HL-60/S4 treated with retinoic acid at 250 ng/mL for 4 days and 3 days (cell line): ENCODE results near the gene PGAM2.

Experiments
- in situ Hi-C: fragments of 300-500 bp; cut with MboI; formaldehyde crosslinking; loops from 2 replicates; pipeline ENCODE4 v1.7.0; 2022; ENCODE audit warnings: low sequenced_read_pairs

The PGAM2 gene

DNA sequence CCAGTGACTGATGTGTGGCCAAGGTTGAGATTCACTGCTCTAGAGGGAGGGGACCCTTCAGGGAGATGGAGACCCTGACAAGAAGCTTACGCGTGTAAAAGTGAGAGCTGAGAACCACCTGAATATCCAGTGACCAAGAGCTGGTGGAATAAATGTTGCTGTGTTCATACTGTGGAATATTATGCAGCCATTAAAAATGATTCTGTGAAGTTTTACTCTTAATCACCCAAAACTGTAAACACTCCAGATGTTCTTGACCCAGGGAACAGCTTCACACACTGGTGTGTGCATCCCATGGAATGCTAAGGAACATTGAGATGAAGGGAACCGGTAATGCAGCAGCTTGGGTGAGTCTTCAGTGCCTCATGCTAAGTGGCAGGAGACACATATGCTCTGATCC, 21.3 kb upstream of the PGAM2 start:
- in situ Hi-C loops, result no loop called here

DNA sequence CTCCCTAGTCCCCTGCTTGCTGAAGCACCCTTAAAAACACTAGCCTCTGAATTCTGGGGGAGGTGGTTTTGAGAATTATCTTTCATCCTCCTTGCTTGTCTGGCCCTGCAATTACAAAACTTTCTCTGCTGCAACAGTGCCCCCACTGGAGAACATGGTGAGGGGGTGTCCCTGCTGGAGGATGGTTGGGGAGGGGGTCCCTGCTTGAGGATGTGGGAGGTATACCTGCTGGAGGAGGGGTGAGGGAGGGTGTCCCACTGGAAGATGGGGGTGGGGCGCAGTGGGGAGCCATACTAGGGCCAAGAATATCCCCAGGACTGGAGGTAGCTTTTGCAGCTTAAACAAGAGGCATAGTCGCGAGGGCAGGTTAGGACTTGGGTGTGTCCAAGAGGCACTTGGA, 20.2 kb upstream of the PGAM2 start:
- in situ Hi-C loops, result no loop called here

DNA sequence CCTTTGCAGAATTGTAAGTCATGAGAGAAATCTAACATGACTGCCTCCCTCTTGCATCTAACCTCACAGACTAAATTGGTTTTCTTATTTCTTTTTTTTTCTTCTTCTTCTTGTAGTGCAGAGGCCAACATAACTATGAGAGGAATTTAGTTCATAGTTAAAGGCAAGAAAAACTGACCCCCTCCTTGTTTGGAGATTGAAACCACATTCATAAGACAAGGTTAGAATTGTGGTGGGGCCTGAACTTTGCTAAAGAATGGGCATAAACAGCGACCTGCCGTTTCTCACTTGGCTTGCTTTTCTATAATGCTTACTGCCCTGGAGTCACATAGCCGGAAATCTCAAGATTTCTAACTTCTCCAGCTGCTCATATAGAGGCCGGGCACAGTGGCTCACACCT, 19.3 kb upstream of the PGAM2 start:
- in situ Hi-C loops, result no loop called here

DNA sequence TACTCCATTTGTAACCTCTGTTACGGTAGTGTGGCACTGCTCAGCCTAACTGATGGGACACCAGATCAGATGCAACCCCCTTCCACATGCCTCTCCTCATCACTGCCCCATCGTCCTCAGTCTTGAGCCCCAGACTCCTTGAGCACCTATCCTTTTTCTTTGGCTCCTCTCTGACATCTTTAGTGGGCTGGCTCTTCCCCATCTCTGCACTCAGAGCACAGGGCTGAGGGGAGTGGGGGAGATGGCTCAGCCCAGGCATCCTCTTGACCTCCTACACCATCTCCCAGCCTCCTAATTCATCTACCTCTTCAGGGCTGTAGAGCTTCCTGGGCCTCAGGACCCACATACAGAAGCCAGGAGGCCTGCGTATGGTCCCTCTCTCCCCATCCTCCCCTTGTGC, 18.4 kb upstream of the PGAM2 start:
- in situ Hi-C loops, result no loop called here

DNA sequence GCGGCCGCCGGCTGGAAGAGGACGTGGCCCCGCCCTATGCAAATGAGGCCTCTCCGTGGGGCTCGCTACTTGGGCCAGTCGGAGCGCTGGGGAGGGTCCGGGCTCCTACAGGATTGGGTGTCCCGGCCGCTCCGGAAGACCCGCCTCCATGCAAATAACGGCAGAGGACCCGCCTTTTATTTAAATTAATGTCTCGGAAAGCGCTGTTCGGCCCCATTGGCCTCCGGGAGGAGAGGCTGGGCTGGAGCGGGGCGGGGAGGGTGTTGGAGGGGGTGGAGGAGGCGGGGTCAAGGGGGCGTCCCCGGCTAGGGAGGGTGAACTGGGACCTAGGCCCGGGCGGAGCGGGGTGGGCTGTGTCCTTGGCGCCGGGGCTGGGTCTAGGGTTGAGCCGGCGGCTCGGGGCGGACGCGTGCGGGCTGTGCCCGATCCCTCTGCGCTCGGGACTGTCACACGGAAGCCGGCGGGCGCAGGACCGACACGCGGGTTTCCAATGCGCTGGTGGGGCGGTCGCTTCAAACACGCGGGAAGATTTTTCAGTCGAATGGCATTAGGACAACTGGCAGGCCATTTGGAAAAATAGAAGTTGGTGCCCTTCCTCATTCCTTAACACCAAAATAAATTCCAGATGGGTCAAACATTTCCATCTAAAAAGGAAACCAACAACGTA, 17.3 kb upstream of the PGAM2 start:
- in situ Hi-C loops, result no loop called here

DNA sequence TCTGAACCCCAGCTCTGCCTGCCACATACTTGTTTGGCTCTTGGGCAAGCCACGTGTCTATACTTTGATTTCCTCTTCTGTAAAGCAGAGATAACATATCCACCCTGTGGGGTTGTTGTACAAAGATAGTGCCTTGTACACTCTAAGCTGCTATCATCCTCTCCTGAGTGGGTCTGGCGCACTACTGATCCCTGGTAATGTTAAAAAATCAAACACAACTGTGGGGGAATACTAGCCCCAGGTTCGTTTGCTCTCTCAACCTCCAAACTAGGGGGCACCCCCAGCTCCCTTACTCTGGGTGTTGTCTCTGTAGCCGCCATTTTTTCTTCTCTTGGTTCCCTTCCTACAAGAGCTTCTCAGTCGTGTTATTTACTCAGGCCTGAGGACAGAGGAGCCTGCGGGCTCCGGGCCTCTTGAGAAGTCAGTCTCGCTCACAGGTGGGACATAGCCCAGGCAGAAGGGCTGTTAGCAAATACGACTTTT, 15.9 kb upstream of the PGAM2 start:
- in situ Hi-C loops, result no loop called here

DNA sequence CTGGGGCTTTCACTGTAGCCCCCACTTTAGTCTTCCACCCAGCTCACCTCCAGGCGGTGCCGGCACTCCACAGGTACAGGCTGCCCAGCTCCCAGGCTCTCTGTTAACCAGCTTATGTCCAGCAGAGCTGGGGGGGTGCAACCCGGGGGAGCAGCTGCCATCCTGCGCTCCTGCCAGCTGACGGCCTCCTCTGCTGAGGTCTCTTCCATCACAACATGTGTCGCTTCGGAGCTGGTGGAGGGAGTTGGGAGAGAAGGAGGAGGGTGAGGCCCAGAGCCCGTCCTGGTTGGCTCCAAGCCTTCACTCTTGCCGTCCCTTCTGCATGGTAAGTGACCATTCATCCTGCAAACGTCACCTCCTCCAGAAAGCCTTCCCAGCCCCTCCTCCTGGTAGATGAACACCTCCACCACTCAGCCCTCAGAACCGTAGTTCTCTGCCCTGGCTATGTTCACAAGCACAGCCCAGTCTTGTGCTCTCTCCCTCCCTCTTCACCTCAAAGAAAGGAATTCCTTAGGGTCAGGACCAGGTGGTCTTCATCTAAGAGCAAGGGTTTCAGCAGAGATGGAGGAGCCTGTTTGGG, 15.4 kb upstream of the PGAM2 start:
- in situ Hi-C loops, result no loop called here

DNA sequence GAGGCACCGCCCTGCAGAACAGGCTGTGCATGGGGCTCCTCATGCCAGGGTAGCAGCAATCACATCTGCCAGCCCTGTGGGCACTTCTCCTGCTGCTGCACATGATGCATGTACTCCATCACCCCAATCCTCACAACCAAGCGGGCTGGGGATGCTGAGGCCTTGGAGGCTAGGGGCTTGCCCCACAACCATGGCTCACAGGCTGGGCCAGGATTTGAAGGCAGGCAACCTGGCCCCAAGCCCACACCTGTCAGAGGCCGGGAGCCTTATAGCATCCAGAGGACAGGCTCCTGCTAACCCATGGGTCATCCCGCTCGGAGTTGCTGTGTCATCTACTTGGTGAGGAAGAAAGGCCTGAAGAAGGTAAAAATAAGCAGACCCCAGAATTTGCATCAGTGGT, 14.8 kb upstream of the PGAM2 start:
- in situ Hi-C loops, result no loop called here

DNA sequence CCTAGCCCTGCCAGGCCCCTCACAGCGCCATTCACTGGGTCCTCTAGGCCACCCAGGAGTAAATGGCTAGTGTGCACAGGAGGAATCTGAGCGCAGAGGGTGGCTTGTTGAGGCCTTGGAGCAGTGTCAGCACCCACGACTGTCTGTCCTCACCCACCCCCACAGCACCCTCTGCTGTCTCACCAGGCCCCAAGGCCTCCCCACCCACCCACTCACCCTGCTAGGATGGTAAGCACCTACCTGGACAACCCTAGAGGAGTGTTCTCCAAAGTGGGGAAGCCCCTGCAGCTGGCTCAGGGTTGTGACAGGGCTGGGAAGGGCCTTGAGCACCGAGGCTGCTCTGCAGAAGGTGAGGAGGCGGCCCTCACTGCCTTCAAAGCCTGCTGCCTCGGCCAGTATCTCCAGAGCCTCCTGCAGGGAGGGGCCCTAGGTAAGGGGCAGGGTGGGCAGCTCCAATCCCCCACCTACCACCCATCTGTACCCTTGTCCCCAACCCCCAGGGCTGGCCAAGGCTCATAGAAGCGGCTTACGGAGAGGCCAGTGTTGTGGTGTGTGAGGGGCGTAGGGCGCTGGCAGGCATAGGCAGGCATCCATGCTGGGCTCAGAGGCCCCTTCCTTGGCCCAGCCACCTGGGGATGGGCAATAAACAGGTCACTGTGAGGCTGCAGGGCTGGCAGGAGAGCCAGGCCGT, 14.1 kb upstream of the PGAM2 start:
- in situ Hi-C loops, result no loop called here

DNA sequence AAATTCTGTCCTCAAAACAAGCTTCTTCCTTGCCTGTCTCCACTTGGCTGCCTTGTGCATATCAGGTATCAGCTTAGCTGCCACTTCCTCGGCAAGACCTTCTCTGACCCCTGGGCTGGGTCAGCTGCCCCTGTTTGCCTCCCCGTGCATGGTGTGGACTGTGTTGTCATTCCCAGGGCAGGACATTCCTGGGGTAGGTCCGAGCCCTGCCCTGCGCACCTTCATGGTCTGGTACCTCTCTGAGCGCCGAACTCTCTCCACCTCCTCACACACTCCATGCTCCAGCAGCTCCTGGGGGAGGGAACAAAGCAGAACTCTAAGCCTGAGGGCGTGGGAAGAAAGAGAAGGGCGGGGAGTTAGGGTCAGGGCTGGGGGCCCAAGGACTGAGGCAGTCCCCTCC, 13.2 kb upstream of the PGAM2 start:
- in situ Hi-C loops, result no loop called here

DNA sequence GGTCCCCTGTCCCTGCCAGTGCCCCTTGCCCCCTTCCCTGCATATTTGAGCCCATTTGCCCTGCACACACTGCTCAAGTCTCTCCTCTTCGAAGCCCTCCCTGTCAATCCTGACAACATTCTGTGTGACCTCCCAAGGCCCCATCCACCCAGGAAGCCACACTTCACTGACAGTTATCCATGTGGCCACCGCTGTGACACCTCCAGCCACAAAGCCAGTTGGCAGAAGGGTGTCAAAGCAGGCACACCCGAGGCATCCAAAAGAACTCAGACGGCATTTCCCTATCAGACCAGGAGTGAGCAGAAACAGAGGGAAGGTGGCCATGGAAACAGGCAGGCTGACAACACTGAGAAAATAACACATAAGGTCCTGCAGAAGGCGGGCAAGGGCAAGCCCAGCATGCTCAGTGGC, 12.3 kb upstream of the PGAM2 start:
- in situ Hi-C loops, result no loop called here

DNA sequence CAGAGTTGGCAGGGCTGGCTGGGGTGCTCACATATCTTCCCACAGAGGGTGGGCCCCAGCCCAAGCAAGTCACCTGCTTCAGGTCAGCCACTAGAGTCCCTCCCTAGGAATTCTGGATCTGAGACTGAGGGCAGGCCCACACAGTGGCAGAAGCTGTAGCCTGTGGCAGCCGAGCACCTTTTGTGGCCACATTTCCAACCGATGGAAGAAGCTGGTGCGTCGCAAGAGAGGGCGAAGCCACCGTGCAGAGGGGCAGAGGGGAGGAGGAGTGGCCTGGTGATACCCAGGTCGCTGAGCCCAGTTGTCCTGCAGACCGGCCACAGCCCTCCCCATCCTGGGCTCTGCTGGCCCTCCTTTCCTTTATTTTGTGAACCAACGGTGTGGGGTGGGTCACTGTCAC, 11.7 kb upstream of the PGAM2 start:
- in situ Hi-C loops, result no loop called here

DNA sequence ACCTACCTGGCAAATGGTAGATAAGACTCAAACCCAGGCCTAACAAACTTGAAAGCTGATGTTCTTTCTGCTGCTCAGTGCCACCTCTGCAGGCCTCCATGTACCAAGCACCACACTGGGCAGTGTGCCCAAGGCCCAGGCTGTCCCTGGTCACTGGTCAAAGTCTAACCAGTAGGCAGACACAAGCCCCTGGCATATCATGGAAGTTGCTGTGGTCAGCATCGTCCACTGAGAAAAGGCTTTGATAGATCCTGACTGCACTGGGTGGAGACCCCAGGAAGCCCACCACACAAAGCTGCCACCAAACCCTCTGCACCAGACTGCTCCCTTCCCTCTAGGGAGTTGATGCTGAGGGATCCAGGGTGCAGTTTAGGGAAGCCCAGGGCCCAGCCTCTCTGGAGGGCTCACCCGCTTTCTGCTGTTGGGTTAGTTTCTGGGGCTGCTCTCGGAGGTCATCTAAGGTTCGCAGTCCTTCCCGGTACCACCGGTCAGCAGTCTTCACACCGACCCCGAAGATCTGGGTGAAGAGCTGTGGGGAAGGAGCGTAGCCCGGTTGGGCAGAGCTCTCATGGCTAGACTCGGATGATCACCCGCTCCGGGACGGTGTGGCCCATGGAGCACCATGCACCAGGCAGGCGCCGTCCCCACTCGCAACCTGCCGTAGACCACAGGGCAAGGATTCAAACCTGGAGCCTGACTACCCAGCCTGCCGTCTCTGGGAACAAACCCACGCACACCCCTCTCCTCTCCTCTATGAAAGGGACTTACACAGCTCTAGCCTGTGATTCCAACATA, 10.9 kb upstream of the PGAM2 start:
- in situ Hi-C loops, result no loop called here

DNA sequence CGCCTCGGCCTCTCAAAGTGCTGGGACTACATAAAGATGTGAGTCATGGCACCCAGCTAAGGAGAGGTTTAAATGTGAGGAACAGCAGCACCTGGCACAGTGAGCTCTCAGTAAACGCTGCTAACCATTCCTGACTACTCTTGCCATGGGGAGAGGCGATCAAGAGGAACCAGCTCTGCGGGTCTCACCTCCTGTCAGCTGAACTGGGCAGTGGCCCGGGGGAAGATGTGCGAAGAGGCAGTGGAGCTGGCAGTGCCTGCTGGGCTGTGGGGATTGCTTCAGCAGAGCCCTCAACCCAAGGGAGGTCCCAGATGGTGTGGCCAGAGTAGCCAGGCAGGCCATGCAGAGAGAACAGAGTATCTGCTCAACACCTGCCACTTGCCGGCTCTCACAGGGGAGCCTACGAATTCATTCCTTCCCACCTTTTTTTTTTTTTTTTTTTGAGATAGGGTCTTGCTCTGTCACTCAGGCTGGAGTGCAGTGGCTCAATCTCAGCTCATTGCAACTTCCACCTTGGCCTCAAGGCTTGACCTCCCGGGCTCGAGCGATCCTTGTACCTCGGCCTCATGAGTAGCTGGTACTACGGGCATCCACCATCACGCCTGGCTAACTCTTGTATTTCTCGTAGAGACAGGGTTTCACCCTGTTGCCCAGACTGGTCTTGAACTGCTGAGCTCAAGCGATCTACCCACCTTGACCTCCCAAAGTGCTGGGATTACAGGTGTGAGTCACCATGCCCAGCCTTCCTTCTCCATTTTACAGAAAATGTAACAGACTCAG, 10.1 kb upstream of the PGAM2 start:
- in situ Hi-C loops, result no loop called here

DNA sequence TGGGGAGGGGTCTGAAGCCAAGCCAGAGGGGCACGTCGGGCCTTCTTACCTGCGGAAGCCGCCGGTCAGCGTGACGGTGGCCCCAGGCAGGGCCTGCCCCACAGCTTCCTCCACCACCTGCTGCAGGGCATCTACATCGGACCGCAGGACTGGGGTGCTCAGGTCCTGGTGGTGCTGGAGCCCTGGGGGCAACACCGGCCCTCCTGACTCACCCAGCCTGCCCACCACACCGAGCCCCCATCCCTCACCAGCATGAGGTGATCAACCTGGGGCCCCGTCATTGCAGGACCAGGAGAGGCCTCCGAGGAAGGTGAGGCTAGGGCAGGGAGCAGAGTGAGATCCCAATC, 9.0 kb upstream of the PGAM2 start:
- in situ Hi-C loops, result no loop called here

DNA sequence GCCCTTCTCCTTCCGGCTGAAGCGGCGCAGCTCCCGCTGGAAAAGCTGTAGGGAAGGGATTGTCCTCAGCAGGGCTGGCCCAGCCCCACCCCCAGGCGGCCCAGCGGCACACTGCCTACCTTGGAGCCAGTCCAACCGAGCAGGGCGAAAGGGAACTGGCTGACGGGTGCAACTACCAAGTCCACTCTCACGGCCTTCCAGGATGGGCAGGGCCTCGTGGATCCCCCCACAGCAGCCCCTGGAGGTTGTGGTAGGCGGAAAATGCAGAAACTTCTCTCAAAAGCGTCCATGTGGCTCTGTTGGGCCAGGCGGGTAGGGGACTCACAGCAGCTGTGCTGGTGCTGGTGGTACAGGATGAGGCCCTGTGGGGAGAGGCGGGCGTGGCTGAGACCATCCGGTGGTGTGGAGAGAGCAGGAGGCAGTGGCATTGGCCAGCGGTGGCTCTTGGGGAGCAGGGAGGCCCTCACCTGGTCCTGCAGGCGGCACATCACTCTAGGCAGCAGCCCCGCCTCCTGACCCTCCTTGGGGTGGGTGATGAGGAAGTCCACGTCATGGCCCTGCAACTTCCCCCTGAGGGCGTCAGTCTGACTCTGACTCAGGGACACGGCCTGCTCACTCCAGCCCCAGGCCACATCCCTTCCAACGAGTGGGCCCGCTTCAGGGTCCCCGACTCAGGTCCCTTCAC, 8.4 kb upstream of the PGAM2 start:
- in situ Hi-C loops, result no loop called here

DNA sequence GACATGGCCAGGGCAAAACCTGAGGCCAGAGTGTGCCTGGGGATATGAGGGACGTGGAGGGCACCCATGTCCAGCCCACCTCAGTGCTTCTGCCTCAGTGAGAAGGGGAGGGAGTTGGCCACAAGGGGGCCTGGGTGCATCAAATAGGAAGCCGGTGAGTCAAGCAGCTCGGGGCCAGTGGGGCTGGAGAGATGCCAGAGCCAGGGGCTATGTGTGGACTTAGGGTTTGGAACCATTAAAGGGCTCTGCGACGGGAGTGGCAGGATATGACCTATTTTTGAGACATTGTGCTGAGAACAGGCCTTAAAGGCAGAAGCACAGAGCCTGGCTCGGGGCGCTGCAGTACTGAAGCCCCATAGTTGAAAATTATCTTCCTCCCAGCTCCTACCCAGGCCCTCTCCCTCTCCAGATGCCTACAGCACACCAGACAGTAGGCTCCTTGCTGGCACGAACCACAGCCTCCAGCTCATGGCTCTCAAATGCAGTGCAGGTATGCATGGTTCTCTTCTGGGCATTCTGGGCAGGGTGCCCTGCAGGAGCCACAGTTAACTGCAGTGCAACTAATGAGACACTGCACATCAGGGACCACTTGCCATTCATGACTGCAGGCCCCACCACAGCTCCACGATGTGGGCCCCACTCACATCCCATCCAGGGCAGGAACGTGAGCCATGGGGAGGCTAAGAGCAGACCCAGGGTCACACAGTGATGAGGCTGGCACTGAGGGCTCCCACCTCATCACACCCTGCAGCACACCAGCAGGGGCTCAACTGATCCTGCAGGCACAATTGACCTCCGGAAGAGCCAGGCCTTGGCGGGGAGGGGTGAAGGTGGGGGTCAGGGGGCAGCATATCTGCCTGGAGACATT, 7.2 kb upstream of the PGAM2 start:
- in situ Hi-C loops, result no loop called here

DNA sequence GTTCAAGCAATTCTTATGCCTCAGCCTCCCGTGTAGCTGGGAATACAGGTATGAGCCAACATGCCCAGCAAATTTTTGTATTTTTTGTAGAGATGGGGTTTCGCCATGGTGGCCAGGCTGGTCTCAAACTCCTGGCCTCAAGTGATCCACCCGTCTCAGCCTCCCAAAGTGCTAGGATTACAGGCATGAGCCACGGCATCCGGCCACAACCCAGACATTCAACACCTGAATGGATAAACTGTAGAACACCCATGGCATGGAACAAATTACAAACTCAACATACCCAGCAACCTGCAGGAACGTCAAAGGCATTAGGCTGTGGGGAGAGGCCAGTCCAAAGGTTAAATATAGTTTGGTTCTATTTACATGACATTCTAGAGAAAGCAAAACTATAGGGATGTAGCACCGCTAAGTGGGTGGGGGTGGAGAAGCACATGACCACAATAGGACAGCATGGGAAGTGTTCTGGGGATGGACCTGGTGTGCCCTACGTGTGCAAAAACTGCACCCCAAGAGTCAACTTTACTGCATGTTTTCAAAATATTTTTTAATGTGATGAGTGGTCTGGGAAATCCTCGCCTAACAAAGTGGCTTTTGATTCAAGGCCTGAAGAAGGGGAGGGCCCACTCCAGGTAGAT, 6.5 kb upstream of the PGAM2 start:
- in situ Hi-C loops, result no loop called here

DNA sequence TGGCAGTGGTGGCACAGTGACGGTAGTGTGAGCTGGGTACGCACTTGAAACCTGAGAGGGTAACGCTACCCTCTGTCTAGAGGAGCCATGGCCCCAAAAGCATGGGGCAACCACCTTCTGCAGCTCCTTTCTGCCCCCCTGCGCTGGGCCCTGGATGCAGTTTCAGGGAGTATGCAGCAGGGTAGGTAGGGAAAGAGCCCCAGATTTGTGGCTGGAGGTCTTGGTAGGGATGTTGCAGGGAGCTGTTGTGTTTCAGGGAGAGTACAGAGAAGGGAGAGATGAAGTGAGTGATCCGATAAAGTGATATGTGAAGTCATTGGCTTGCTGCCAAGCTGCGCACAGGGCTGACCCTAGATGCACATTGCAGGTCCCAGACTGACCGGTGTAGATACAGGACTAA, 2.7 kb upstream of the PGAM2 start:
- in situ Hi-C loops, result no loop called here
